Hindlimb muscle (tissue), 1 donor: ENCODE data around the gene ATP5F1B. TPM values are rescaled to one million over a fixed set of nuclear protein-coding genes. Genes with fewer than 3 reads are reported as not detected.
A peak's percentile ranks its signal among the peaks of the same experiment; 100 is the strongest.

Experiments used
- DNase-seq: peaks from one replicate; pipeline ENCODE4 v3.0.0-alpha.2; 2013
- polyA plus RNA-seq: library from polyadenylated mRNA; unstranded; fragments of 120-200 nt; gene quantifications from one replicate; pipeline ENCODE4 v1.2.1, GENCODE V29; 2013; ENCODE audit not compliant: insufficient read length

ATP5F1B gene
- polyA plus RNA-seq, 1 donor: 603 TPM

GRCh38 chr12:56616244-56616643 is 29.5 kb downstream of the ATP5F1B start:
- DNase-seq: no peak

- no peak for DNase-seq
These were observed 31.2 kb downstream of the ATP5F1B start for GRCh38 chr12:56614627-56615026.

GRCh38 chr12:56604355-56604754 is 41.4 kb downstream of the ATP5F1B start:
- DNase-seq: no peak

GRCh38 chr12:56602239-56602638 is 43.5 kb downstream of the ATP5F1B start:
- no peak for DNase-seq

- no peak for DNase-seq
These were observed 44.3 kb downstream of the ATP5F1B start for GRCh38 chr12:56601503-56601902.

- no peak for DNase-seq
These were observed 45.0 kb downstream of the ATP5F1B start for GRCh38 chr12:56600753-56601152.

- no peak for DNase-seq
These were observed 46.0 kb downstream of the ATP5F1B start for GRCh38 chr12:56599797-56600196.

GRCh38 chr12:56599041-56599440 is 46.7 kb downstream of the ATP5F1B start:
- DNase-seq: no peak

GRCh38 chr12:56596815-56597214 is 49.0 kb downstream of the ATP5F1B start:
- DNase-seq: no peak

- peak; percentile 42 for DNase-seq
These were observed 51.7 kb downstream of the ATP5F1B start for GRCh38 chr12:56593909-56594621.

- no peak for DNase-seq
These were observed 53.8 kb downstream of the ATP5F1B start for GRCh38 chr12:56591961-56592360.

- DNase-seq: no peak
These were observed 54.7 kb downstream of the ATP5F1B start for GRCh38 chr12:56591126-56591525.

GRCh38 chr12:56590237-56590830 is 55.5 kb downstream of the ATP5F1B start:
- no peak for DNase-seq

- no peak for DNase-seq
These were observed 56.0 kb downstream of the ATP5F1B start for GRCh38 chr12:56589783-56590182.

Other genes starting within 250 kb of the ATP5F1B start
- 12.7 TPM for gene TIMELESS, start 196.6 kb downstream of the ATP5F1B start, polyA plus RNA-seq
- not detected for gene MIP, start 191.3 kb downstream of the ATP5F1B start, polyA plus RNA-seq
- gene SPRYD4, start 177.4 kb downstream of the ATP5F1B start, polyA plus RNA-seq: 3.0 TPM
- gene GLS2, start 157.8 kb downstream of the ATP5F1B start, polyA plus RNA-seq: 0.52 TPM
- gene RBMS2, start 124.2 kb downstream of the ATP5F1B start, polyA plus RNA-seq: 17.8 TPM
- gene BAZ2A, start 15.7 kb downstream of the ATP5F1B start, polyA plus RNA-seq: 41.9 TPM
- gene PTGES3, start 42.3 kb upstream of the ATP5F1B start, polyA plus RNA-seq: 185 TPM
- 1,634 TPM for gene NACA, start 79.3 kb upstream of the ATP5F1B start, polyA plus RNA-seq
- gene PRIM1, start 106.3 kb upstream of the ATP5F1B start, polyA plus RNA-seq: 11.9 TPM
- 0.17 TPM for gene HSD17B6, start 117.3 kb upstream of the ATP5F1B start, polyA plus RNA-seq